HG03025 (cell line): ENCODE measurements around the gene NKTR.
A peak's percentile ranks its signal among the peaks of the same experiment; 100 is the strongest.
"Not testable (repeated sequence)": the region's sequence is repeated elsewhere in the genome, so short reads cannot be mapped to it uniquely, and the experiment has no call there.

Source experiments
- ATAC-seq: cut with Tn5 transposase; IDR thresholded peaks from one replicate; pipeline ENCODE4 v1.9.1; 2021; ENCODE audit warnings: mild to moderate bottlenecking, moderate library complexity; ENCODE audit not compliant: unreplicated experiment, low FRiP score

The NKTR gene

GRCh38 chr3:42600111-42600957, at the start of gene NKTR:
Gene NKTR, plus strand, starts transcription at chr3:42600686. Its CDS starts 321 bp downstream, at chr3:42601007.
- ATAC-seq, result peak; percentile 82

DNA sequence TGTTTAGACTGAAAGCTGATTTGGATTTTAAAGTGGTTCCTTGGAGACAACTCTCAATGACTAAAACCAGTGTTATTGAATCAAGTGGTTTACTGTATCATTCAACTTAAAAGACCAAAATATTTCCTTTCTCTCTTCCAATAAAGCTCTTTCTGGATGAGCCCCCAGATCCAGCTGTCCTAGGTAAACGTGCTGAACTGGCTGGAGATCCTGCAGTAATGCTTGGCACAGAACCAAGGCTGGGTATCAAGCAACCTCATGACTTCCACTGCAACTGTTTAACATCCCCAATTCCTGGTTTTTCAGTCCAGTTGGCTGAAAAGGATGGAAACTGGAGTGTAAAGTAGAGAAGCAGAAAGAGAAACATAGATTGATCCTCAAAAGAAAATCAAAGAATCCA, 47.7 kb upstream of the NKTR start:
- no peak for ATAC-seq

DNA sequence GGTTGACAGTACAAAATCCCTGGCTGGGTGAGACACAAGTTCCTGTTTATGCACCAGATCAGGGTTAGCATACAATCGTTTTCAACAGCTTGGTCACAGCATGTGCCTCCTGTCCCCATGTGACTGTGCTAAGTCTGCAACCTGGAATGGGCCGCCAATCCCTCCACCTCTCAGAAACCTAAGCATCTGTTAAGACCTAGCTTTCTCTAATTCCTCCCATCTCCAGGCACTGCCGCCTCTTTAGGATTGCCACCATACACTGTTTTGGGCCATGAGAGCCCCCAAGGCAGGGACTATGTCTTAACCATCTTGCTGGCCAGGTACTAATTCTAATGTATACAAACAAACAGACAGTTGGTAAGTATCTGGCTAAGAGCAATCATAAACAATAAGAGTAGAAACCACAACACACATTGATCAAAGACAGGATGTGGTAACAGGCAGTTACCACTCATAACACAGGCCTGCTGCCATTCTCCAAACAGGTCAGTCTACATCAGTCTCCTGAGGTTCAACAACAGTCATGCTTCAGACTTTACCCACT, 44.3 kb upstream of the NKTR start:
- no peak for ATAC-seq

DNA sequence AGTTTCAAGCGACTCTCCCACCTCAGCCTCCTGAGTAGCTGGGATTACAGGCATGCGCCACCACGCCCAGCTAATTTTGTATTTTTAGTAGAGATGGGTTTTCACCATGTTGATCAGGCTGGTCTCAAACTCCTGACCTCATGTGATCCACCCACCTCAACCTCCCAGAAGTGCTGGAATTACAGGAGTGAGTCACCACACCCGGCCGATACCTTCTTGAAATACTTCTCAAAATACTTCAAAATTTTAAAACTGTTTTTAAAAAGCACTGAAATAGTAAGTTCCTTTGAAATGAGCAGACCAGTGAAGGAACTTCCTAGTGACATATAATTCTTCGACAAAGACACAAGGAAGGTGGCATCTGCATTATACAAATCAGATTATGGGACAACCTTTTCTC, 43.7 kb upstream of the NKTR start:
- not testable (repeated sequence) for ATAC-seq

GRCh38 chr3:42557854-42558253, 42.6 kb upstream of the NKTR start:
- ATAC-seq, result no peak

DNA sequence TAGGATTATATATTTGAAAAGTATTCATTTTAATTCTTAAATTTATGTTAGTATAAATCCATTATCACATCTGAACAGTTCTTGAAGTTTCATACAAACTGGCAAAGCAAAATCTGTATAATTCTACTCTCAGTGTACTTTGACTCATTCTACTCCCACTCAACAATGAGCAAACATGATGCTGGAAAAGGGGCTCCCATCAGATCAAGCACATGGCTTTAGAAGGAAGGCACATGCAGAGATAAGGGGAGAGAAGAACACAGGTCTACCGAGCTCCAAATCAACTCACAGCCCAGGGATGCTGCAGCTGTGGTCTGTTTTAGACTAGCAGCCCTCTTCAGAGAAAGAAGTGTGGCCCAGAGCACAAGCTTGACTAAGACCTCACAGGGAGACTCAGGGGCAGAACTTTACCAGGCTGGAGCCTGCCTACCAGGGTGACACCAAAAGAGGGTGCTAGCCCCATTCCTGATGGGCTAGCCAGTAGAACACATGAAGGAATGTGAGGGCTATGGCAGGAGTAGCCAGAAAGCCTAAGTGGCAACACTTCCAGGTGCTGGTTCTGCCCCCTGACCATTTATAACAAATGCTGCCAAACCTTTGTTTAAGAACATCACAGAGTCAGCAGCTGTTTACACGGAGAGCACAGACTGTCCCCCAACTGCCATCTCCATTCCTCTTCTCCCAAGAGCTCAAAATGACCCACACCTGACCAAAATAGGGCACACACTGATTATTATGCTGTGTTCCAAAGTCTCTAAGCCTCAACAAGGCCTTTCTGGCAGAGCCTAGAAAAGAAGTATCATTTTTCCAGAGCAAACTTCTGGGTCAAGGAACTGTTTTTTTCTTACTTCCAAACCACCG, 38.2 kb upstream of the NKTR start:
- no peak for ATAC-seq

DNA sequence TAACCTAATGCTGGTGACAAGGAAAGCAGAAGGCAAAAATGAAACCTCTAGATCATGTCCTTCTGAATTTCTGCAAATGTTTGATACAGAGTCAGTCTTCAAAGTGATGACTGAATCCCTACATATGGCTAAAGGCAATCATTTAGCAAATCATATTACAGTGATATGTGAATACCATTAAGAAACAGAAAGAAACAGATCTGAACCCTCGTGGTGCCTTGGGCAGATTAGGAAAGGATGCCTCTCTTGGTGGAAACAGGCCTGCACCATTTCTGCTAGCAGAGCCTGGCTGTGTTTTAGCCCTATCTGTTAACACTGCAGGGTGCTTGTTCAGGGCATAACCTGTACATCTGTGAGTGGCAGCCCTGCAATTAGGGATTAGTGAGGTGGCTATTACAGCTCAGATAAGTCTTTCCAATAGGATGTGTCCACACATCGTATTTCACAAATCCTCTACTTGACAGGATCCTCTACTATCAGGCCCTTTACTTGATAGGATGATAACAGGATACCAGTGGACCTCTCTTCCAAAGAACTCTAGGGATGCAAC, 30.8 kb upstream of the NKTR start:
- no peak for ATAC-seq

DNA sequence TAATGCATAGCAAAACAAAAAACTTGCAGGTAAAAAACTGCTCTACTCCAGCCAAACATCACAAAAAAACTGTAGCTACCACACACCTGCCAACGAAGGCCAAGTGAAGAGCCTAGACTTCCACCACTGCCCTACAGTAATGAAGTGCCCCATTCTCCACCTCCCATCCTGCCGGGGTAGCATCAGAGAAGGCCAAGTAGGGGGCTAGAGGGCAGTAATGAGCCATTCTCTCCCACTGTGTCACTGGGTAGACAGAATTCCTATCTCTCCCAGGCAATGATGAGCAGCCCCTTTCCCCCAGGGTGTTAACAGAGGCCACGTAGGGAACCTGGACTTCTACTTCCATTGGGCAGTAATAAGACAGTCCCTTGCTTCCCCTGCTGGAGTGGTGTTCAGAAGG, 28.2 kb upstream of the NKTR start:
- no peak for ATAC-seq

GRCh38 chr3:42575137-42575741, 25.2 kb upstream of the NKTR start:
- ATAC-seq, result no peak

GRCh38 chr3:42578054-42578453, 22.4 kb upstream of the NKTR start:
- ATAC-seq, result no peak

DNA sequence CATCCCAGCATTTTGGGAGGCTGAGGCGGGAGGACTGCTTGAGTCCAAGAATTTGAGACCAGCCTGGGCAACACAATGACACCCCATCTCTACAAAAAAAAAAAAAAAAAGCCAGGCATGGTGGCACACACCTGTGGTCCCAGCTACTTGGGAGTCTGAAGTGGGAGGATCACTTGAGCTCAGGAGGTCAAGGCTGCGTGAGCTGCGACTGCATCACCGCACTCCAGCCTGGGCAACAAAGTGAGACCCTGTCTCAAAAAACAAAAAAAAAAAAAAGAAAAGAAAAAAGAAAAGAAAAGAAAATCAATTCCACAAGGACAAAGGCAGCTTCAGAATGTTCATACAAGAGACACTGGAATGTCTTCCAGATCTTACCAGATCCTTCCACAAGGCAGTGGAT, 21.1 kb upstream of the NKTR start:
- ATAC-seq, result not testable (repeated sequence)

DNA sequence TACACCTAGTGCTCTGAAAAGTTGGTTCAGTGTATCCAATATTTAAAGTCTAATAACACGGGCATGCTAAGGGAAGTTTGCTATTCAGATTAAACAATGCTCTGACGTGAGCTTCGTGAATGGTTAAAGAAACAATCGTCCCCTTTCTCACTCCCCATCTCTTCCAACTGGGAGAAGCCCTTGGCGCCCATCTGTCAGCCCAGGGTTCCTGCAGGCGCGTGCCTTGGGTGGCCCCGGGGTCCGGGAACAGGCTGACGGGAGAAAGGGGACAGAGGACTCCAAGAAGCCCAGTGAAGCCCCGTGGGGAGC, 19.1 kb upstream of the NKTR start:
- no peak for ATAC-seq

GRCh38 chr3:42581709-42582473, 18.6 kb upstream of the NKTR start, which contains the start of gene SEC22C:
Gene SEC22C, minus strand, starts transcription at chr3:42581967. Its CDS starts 12,921 bp downstream, at chr3:42569046.
- peak; percentile 85 for ATAC-seq

GRCh38 chr3:42582474-42583070, 17.9 kb upstream of the NKTR start:
- ATAC-seq, result no peak

DNA sequence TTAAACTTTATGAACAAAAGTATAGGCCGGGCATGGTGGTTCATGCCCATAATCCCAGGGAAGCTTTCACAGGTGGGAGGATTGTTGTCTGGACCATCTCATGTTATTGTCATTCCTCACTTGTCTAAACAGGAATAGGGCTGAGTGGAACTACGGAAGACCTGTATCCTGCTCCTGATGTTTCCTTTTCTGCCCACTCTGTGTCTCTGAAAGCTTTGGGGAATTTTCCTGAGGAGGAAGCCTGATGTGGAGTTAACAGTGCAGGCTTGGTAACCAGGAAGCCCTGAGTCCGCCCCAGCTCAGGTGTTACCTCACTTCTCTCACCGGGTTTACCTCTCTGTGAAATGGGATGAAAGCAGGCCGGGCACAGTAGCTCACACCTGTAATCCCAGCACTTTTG, 11.9 kb upstream of the NKTR start:
- no peak for ATAC-seq

GRCh38 chr3:42589382-42590109, 10.9 kb upstream of the NKTR start:
- no peak for ATAC-seq

GRCh38 chr3:42590989-42591756, 9.3 kb upstream of the NKTR start:
- no peak for ATAC-seq

DNA sequence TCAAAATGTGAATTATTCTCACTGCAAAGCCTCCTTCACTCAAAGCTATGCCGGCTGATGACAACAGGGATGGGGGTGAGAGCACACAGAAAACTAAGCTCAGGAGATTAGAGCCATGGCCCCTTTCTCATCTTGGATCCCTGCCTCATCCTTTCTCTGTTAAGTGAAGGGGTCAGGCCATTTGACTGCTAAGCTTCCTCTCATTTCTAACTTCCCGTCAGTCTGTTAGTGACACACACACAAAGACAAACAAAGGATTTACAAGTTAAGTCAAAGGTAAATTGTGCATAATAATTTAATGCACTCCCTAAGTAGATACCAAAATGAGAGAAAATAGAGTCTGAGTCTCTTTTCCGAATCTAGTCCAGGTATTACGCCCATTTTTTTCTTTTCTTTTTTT, 8.7 kb upstream of the NKTR start:
- no peak for ATAC-seq
